Right lobe of liver (tissue), 6 donors: ENCODE results near the gene OS9. TPM values are rescaled to one million over a fixed set of nuclear protein-coding genes. Genes with fewer than 3 reads are reported as not detected.
"Not testable (repeated sequence)": the region's sequence is repeated elsewhere in the genome, so short reads cannot be mapped to it uniquely, and the experiment has no call there.

Source experiments
- ATAC-seq, 4 donors: fragments of 200-7000 bp; cut with Tn5 transposase; one replicate each; pipeline ENCODE4 v1.9.1; 2020; ENCODE audit warnings: mild to moderate bottlenecking in 4 of 4, moderate library complexity in 4 of 4
- DNase-seq, 3 donors: peaks; one replicate each; pipeline ENCODE4 v3.0.0-alpha.2; 2020
- H3K27ac ChIP-seq, 3 donors: fragments of 200-600 bp; one replicate each; pipeline ENCODE4 v1.8.0; 2022
- H3K27me3 ChIP-seq, 2 donors: fragments of 200-600 bp; one replicate each; pipeline ENCODE4 v1.8.0; 2022
- H3K36me3 ChIP-seq, 4 donors: fragments of 200-600 bp; sonication (generic) in 1 of 4; one replicate each; pipeline versions ENCODE4 v1.5.1 to v1.8.0; 2017 to 2022; ENCODE audit warnings: control low read depth in 1 of 4
- H3K4me1 ChIP-seq, 4 donors: fragments of 200-600 bp; sonication (generic) in 1 of 4; one replicate each; pipeline versions ENCODE4 v1.5.1 to v1.8.0; 2017 to 2022; ENCODE audit warnings: control low read depth in 1 of 4
- H3K4me3 ChIP-seq, 3 donors: fragments of 200-600 bp; one replicate each; pipeline ENCODE4 v1.8.0; 2022
- H3K9me3 ChIP-seq, 4 donors: fragments of 200-600 bp; sonication (generic) in 1 of 4; one replicate each; pipeline versions ENCODE4 v1.5.1 to v1.8.0; 2017 to 2022; ENCODE audit warnings: control low read depth in 1 of 4
- POLR2A ChIP-seq: fragments of 450-650 bp; IDR thresholded peaks from one replicate; pipeline ENCODE4 v1.6.1; 2017; ENCODE audit warnings: antibody characterized with exemption, mild to moderate bottlenecking
- WGBS: methylation state at CpG from one replicate; pipeline ENCODE4 v1.1.6; 2018; ENCODE audit warnings: low coverage, low lambda C conversion rate; ENCODE audit not compliant: insufficient coverage; ENCODE audit errors: missing lambda C conversion rate; 5-methylcytosine and 5-hydroxymethylcytosine counted together
- intact Hi-C, 2 donors: fragments of 100-400 bp; cut with DNase I; formaldehyde crosslinking; loops; one replicate each; pipeline versions ENCODE4 v1.11.2 to v1.14.1; 2022
- total RNA-seq, 6 experiments: library from RNA; depleted of rRNA in 2 of 6; stranded (reverse); fragments of >200 nt in 2 of 6; fragmentation: NEBNext Ultra II Directional in 3 of 6; extraction: Animal tissue kit (Norgen Biotek cat#: 25700) in 3 of 6; gene quantifications; one replicate each; pipeline versions ENCODE4 v1.1.0 to v1.2.4, GENCODE V29; 2016 to 2023
- TF ChIP-seq, protein P1 (sequence below), 4 donors: fragments of 200-600 bp in 3 of 4; fragments of 450-650 bp in 1 of 4; IDR thresholded peaks; one replicate each; pipeline versions ENCODE4 v1.5.1 to v1.8.0; 2016 to 2022; ENCODE audit warnings: antibody characterized with exemption in 4 of 4, mild to moderate bottlenecking in 2 of 4
- donor health status: DM: no; HTN: yes; CAD: no.
- donor health status: DM: no; HTN: no; CAD: no.
- donor health status: DM: no; HTN: no; CAD: no.
- donor health status: DM: no; HTN: yes; CAD: no.
- donor health status: DM: no; HTN: yes; CAD: no.

Gene OS9
- total RNA-seq, 6 experiments from 2014 or later = 179 to 245 (median 210) TPM

DNA sequence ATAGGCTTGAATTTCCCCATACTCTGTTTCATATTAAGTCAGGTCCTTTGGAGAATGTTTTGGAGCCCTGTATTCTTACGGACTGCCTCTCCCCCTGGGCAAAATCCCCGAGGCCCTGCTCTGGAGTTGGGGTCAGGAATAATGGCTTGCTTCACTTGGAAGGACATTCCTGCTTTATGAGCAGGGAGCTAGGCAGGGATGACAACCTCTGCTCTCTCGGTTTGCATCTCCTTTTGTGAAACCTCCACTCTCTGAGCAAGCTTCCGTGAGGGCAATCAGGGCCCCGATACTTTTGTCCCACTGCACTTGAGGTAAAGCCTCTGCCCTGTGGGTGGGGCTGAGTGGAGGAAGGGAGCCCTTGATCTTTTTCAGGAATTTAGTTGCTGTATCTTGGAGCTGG is 19.3 kb downstream of the OS9 start:
- no peaks in the 10 kb centered on the region for H3K4me1 ChIP-seq
- ATAC-seq (no peak), DNase-seq (no peak)
- H3K9me3 ChIP-seq = no peaks in the 10 kb centered on the region
- no peak overlapping the region for H3K27ac ChIP-seq
- intact Hi-C loops = no loop called here
- TF ChIP-seq, protein P1, sequence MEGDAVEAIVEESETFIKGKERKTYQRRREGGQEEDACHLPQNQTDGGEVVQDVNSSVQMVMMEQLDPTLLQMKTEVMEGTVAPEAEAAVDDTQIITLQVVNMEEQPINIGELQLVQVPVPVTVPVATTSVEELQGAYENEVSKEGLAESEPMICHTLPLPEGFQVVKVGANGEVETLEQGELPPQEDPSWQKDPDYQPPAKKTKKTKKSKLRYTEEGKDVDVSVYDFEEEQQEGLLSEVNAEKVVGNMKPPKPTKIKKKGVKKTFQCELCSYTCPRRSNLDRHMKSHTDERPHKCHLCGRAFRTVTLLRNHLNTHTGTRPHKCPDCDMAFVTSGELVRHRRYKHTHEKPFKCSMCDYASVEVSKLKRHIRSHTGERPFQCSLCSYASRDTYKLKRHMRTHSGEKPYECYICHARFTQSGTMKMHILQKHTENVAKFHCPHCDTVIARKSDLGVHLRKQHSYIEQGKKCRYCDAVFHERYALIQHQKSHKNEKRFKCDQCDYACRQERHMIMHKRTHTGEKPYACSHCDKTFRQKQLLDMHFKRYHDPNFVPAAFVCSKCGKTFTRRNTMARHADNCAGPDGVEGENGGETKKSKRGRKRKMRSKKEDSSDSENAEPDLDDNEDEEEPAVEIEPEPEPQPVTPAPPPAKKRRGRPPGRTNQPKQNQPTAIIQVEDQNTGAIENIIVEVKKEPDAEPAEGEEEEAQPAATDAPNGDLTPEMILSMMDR (IDR thresholded peaks at IDR 0.05) = no peak
- TF ChIP-seq POLR2A = no peak
- 86% methylated on average over 4 of the region's 5 CpGs for WGBS
- no peaks in the 10 kb centered on the region for H3K27me3 ChIP-seq
- H3K4me3 ChIP-seq = no peak overlapping the region
- H3K36me3 ChIP-seq = peaks cover 0 to 55% (median 18%) of the 10 kb centered on the region in 4 donors

- intact Hi-C loops, ATAC-seq: not testable (repeated sequence)
Observed at GRCh38 chr12:57715036-57715748, 21.3 kb downstream of the OS9 start.

DNA sequence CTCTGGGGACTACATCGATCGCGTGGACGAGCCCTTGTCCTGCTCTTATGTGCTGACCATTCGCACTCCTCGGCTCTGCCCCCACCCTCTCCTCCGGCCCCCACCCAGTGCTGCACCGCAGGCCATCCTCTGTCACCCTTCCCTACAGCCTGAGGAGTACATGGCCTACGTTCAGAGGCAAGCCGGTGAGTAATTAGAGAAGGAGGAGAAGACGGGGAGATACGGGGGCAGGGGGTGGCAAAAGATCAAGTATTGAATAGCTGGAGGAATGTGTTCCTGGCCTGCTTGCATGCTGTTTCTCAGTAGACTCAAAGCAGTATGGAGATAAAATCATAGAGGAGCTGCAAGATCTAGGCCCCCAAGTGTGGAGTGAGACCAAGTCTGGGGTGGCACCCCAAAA is 21.9 kb downstream of the OS9 start:
- 96% methylated on average over 8 of the region's 12 CpGs for WGBS
- H3K27ac ChIP-seq = no peak overlapping the region
- no peaks in the 10 kb centered on the region for H3K9me3 ChIP-seq
- ATAC-seq = no peak
- peaks cover 0 to 80% (median 26%) of the 10 kb centered on the region in 4 donors for H3K36me3 ChIP-seq
- H3K4me1 ChIP-seq = no peaks in the 10 kb centered on the region
- no peak overlapping the region for H3K4me3 ChIP-seq
- intact Hi-C loops = no loop called here
- TF ChIP-seq POLR2A = no peak
- TF ChIP-seq, protein P1 (IDR thresholded peaks at IDR 0.05) = no peak
- no peaks in the 10 kb centered on the region for H3K27me3 ChIP-seq
- no peak for DNase-seq

More at GRCh38 chr12:57715036-57715748, 21.3 kb downstream of the OS9 start:
- not testable (repeated sequence) for H3K4me1 ChIP-seq, H3K4me3 ChIP-seq, H3K27ac ChIP-seq, H3K27me3 ChIP-seq, H3K9me3 ChIP-seq, DNase-seq
- H3K36me3 ChIP-seq = peaks cover 0 to 75% (median 25%) of the 10 kb centered on the region in 4 donors
- WGBS = 88% methylated on average over 6 of the region's 6 CpGs

DNA sequence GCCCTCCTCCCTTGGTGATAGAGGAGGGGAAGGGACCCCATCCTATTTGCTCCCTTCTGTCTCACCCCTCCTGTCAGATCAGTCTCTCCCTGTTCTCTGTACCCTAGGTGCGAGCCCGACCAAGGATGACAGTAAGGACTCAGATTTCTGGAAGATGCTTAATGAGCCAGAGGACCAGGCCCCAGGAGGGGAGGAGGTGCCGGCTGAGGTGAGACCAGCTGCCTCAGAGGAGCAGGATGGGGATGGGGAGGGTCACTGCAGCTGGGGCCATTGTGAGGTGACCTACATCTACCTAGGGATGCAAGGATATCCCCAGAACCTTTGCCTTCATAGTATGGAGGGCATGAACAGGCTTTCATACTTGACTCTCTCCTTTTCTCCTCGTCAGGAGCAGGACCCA is 22.4 kb downstream of the OS9 start:
- no peak for DNase-seq
- Histone ChIP-seq H3K36me3 (peaks cover 0 to 84% (median 27%) of the 10 kb centered on the region in 4 donors), H3K27me3 (no peaks in the 10 kb centered on the region), H3K9me3 (no peaks in the 10 kb centered on the region), H3K4me1 (no peaks in the 10 kb centered on the region), H3K4me3 (no peak overlapping the region), H3K27ac (no peak overlapping the region)
- WGBS = 90% methylated on average over 2 of the region's 4 CpGs
- no peak for TF ChIP-seq POLR2A
- intact Hi-C loops = no loop called here
- ATAC-seq = no peak

DNA sequence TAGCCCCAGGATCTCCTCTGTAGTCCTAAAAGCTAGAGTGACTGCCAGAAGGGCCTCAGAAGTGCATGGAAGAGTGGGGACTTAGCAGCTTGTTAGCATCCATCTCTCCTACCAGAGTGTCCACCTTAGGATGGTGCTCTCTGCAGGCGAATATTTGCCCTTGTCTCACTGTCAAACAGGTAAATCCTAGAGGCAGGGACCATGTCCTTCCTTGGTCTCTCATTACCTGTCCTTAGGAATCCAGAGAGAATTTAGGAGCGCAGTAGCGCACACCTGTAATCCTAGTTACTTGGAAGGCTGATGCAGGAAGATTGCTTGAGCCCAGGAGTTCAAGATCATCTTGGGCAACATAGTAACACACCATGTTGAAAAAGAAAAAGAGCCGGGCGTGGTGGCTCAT is 23.2 kb downstream of the OS9 start:
- Histone ChIP-seq H3K9me3 (no peaks in the 10 kb centered on the region), H3K36me3 (peaks cover 0 to 79% (median 27%) of the 10 kb centered on the region in 4 donors), H3K27me3 (no peaks in the 10 kb centered on the region), H3K4me1 (no peaks in the 10 kb centered on the region), H3K4me3 (no peak overlapping the region), H3K27ac (no peak overlapping the region)
- no peak for ATAC-seq
- intact Hi-C loops = no loop called here
- peak in 1 of 3 donors; percentile 5 for DNase-seq
- WGBS = 95% methylated on average over 4 of the region's 5 CpGs
- TF ChIP-seq POLR2A = no peak
- TF ChIP-seq, protein P1 (IDR thresholded peaks at IDR 0.05) = no peak
